ENCODE measurements around the gene EPAS1. TPM values are rescaled to one million over a fixed set of nuclear protein-coding genes. Genes with fewer than 3 reads are reported as not detected.

EPAS1 gene
- total and polyA plus RNA-seq, 2 of the 13 experiments (the other 11 are each of a cell fraction or from before 2014, with no cell fraction given) = 47.1 to 182 TPM

DNA sequence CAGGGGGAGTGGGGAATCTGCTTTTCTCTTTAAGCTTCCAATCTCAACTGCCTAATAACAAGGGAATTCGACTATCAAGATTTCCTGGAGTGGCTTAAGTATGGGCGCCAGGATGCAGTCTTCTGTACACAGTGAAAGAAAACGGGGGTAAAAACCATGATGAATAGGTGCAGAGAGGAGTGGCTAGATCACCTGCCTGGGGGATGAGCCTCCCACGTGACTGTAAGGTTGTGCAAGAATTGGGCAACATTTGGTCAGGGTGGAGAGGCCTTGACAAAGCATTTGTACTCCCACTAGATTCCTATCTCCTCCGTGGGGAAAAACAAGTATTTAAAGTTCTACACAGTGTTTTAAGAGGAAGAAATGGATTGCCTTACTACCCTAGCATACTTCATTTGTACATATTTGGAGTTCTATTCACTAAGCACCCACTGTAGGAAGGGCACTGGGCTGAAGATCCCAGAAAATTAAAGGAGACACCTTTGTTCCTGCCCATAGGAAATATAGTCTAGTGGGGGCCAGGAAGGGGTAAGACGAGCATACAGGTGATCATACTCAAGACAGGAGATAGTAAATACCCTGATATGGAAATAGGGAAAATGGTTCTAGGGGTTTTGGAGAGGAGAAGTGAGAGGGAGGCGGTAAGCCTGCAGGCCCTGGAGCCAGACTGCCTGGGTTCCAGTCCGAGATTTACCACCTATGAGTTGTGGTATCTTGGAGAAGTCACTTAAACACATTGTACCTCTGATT lies 29.2 kb downstream of the EPAS1 start (continued):
- TF ChIP-seq, protein P1, sequence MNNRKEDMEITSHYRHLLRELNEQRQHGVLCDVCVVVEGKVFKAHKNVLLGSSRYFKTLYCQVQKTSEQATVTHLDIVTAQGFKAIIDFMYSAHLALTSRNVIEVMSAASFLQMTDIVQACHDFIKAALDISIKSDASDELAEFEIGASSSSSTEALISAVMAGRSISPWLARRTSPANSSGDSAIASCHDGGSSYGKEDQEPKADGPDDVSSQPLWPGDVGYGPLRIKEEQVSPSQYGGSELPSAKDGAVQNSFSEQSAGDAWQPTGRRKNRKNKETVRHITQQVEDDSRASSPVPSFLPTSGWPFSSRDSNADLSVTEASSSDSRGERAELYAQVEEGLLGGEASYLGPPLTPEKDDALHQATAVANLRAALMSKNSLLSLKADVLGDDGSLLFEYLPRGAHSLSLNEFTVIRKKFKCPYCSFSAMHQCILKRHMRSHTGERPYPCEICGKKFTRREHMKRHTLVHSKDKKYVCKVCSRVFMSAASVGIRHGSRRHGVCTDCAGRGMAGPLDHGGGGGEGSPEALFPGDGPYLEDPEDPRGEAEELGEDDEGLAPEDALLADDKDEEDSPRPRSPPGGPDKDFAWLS (CRISPR knock-in tag; IDR thresholded peaks at IDR 0.05; ENCODE audit: borderline replicate concordance) = peak; percentile 86; the same call in 1 of the 2 replicates
- TF ChIP-seq ZNF563 (CRISPR knock-in tag; IDR thresholded peaks at IDR 0.05) = no peak
- TF ChIP-seq, protein P2, sequence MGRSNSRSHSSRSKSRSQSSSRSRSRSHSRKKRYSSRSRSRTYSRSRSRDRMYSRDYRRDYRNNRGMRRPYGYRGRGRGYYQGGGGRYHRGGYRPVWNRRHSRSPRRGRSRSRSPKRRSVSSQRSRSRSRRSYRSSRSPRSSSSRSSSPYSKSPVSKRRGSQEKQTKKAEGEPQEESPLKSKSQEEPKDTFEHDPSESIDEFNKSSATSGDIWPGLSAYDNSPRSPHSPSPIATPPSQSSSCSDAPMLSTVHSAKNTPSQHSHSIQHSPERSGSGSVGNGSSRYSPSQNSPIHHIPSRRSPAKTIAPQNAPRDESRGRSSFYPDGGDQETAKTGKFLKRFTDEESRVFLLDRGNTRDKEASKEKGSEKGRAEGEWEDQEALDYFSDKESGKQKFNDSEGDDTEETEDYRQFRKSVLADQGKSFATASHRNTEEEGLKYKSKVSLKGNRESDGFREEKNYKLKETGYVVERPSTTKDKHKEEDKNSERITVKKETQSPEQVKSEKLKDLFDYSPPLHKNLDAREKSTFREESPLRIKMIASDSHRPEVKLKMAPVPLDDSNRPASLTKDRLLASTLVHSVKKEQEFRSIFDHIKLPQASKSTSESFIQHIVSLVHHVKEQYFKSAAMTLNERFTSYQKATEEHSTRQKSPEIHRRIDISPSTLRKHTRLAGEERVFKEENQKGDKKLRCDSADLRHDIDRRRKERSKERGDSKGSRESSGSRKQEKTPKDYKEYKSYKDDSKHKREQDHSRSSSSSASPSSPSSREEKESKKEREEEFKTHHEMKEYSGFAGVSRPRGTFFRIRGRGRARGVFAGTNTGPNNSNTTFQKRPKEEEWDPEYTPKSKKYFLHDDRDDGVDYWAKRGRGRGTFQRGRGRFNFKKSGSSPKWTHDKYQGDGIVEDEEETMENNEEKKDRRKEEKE (IDR thresholded peaks at IDR 0.05) = no peak
- TF ChIP-seq RXRB (CRISPR knock-in tag; IDR thresholded peaks at IDR 0.05; ENCODE audit: borderline replicate concordance) = peak; percentile 88
- peak; percentile 81; the same call in 1 of the 2 replicates for TF ChIP-seq RFXAP (CRISPR knock-in tag; IDR thresholded peaks at IDR 0.05; ENCODE audit: borderline replicate concordance)
- no peak for TF ChIP-seq MBD4 (IDR thresholded peaks at IDR 0.05; ENCODE audit: borderline replicate concordance, low read length)
- TF ChIP-seq, protein P3, sequence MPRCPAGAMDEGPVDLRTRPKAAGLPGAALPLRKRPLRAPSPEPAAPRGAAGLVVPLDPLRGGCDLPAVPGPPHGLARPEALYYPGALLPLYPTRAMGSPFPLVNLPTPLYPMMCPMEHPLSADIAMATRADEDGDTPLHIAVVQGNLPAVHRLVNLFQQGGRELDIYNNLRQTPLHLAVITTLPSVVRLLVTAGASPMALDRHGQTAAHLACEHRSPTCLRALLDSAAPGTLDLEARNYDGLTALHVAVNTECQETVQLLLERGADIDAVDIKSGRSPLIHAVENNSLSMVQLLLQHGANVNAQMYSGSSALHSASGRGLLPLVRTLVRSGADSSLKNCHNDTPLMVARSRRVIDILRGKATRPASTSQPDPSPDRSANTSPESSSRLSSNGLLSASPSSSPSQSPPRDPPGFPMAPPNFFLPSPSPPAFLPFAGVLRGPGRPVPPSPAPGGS (CRISPR knock-in tag; IDR thresholded peaks at IDR 0.05) = peak; percentile 89; the same call in 1 of the 2 replicates
- peak; percentile 94 for TF ChIP-seq ZNF331 (CRISPR knock-in tag; IDR thresholded peaks at IDR 0.05)
- TF ChIP-seq, protein P4, sequence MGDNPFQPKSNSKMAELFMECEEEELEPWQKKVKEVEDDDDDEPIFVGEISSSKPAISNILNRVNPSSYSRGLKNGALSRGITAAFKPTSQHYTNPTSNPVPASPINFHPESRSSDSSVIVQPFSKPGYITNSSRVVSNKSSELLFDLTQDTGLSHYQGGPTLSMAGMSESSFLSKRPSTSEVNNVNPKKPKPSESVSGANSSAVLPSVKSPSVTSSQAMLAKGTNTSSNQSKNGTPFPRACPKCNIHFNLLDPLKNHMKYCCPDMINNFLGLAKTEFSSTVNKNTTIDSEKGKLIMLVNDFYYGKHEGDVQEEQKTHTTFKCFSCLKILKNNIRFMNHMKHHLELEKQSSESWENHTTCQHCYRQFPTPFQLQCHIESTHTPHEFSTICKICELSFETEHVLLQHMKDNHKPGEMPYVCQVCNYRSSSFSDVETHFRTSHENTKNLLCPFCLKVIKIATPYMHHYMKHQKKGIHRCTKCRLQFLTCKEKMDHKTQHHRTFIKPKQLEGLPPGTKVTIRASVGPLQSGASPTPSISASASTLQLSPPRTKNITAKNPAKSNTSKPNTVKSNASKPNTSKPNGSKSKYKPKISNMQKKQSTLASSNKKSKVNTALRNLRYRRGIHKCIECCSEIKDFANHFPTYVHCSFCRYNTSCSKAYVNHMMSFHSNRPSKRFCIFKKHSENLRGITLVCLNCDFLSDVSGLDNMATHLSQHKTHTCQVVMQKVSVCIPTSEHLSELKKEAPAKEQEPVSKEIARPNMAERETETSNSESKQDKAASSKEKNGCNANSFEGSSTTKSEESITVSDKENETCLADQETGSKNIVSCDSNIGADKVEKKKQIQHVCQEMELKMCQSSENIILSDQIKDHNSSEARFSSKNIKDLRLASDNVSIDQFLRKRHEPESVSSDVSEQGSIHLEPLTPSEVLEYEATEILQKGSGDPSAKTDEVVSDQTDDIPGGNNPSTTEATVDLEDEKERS (CRISPR knock-in tag; IDR thresholded peaks at IDR 0.05) = no peak; the same call in 1 of the 2 replicates
- no peak for TF ChIP-seq TOPORS (CRISPR knock-in tag; IDR thresholded peaks at IDR 0.05)
- no peak for TF ChIP-seq ZNF484 (CRISPR knock-in tag; IDR thresholded peaks at IDR 0.05; ENCODE audit: borderline replicate concordance, low read depth)
- TF ChIP-seq NCOR1 (IDR thresholded peaks at IDR 0.05; ENCODE audit: borderline replicate concordance, low read length) = peak; percentile 85; the same call in 1 of the 2 replicates
- TF ChIP-seq SNAPC2 (CRISPR knock-in tag; IDR thresholded peaks at IDR 0.05) = 0 out of 2 replicates have a peak, but pooled peaks have one; percentile 57
- no peak for TF ChIP-seq ZC3H13 (CRISPR knock-in tag; IDR thresholded peaks at IDR 0.05)
- peak; percentile 68 for TF ChIP-seq IKZF4 (CRISPR knock-in tag; IDR thresholded peaks at IDR 0.05; ENCODE audit: borderline replicate concordance, low read depth, not compliant biosample characterization)
- TF ChIP-seq ZNF180 (CRISPR knock-in tag; IDR thresholded peaks at IDR 0.05; ENCODE audit: borderline replicate concordance, low read depth) = no peak
- no peak for TF ChIP-seq ZNF121 (CRISPR knock-in tag; IDR thresholded peaks at IDR 0.05)
- peak; percentile 58; the same call in 1 of the 2 replicates for TF ChIP-seq ZNF556 (CRISPR knock-in tag; IDR thresholded peaks at IDR 0.05; ENCODE audit: borderline replicate concordance)
- TF ChIP-seq PTBP1 (IDR thresholded peaks at IDR 0.05; ENCODE audit: low read depth, low read length, poor library complexity, severe bottlenecking) = no peak
- TF ChIP-seq ZNF256 (CRISPR knock-in tag; conservative IDR thresholded peaks at IDR 0.05) = 0 out of 2 replicates have a peak, but pooled peaks have one; percentile 39
